GM12892 (cell line): ENCODE data around the gene APH1B.

Source experiments
- POLR2A ChIP-seq: IDR thresholded peaks from 2 replicates; pipeline ENCODE4 v1.6.1; 2011; ENCODE audit warnings: low read depth, low read length, control low read depth
- POLR2AphosphoS5 ChIP-seq: IDR thresholded peaks from 2 replicates; pipeline ENCODE4 v1.6.1; 2011; ENCODE audit warnings: low read depth, low read length, control low read depth
- TAF1 ChIP-seq: IDR thresholded peaks from 2 replicates; pipeline ENCODE4 v1.6.1; 2011; ENCODE audit warnings: low read depth, mild to moderate bottlenecking, control low read depth, low read length, borderline replicate concordance

DNA sequence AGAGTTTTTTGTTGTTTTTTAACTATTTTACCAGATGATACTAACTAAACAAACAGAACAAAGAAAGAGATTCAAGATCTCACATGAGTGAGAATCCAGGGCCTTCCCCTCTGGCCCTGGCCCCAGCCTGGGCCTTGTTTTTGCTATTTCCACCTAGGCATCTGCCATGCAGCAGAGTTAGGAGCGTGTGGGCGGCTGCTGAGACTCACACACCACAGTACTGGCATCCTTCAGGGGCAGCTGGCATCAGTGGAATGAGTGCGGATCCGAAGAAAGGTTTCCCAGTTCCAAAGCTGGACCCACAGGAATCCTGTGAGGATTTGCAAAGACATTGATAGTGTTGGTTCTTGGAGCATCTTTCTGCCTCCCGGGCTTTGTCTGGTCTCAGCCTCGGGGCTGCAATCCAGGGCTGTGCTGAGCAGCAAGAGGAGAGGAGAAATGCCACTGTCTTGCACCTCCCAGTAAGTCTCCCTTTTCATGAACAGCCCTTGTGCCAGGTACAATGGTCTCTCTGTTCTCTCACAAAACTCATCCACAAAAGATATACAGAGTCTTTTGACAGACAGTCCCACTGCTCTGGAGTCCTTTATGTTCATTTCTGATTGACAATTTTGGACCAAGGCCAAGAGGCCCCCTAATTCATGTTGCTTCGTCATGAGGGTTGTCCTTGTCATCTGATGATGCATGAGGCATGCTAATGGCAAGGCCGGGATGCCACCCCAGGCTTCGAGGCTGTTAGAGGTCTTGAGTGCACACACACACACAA, 46.6 kb downstream of the APH1B start:
- no peak for TF ChIP-seq POLR2A
- no peak for TF ChIP-seq POLR2AphosphoS5
- TF ChIP-seq TAF1, result no peak
